Lung (tissue), 12 donors: Measurements from ENCODE around the gene GTF2IRD1. TPM values are rescaled to one million over a fixed set of nuclear protein-coding genes. Genes with fewer than 3 reads are reported as not detected.
A peak's percentile ranks its signal among the peaks of the same experiment; 100 is the strongest.

Experiments
- ATAC-seq: fragments of 200-7000 bp; cut with Tn5 transposase; one replicate; pipeline ENCODE4 v1.9.1; 2020; ENCODE audit warnings: moderate number of reproducible peaks; ENCODE audit not compliant: insufficient read depth, low FRiP score
- DNase-seq, 3 donors: peaks; one replicate each; pipeline ENCODE4 v3.0.0-alpha.2; 2013 to 2017
- H3K27ac ChIP-seq, 2 donors: one replicate each; pipeline ENCODE4 v1.5.1; 2013; ENCODE audit warnings: mild to moderate bottlenecking in 2 of 2, moderate library complexity in 2 of 2, control low read depth in 1 of 2, inconsistent platforms in 1 of 2, low read depth in 1 of 2, low read length in 1 of 2
- H3K27me3 ChIP-seq, 3 donors: one replicate each; pipeline ENCODE4 v1.5.1; 2013; ENCODE audit warnings: low read length in 2 of 3; ENCODE audit not compliant: control insufficient read depth in 3 of 3, insufficient read depth in 3 of 3
- H3K36me3 ChIP-seq, 4 donors: one replicate each; pipeline ENCODE4 v1.5.1; 2013; ENCODE audit warnings: low read length in 4 of 4, mild to moderate bottlenecking in 1 of 4, moderate library complexity in 1 of 4; ENCODE audit not compliant: control insufficient read depth in 4 of 4, insufficient read depth in 4 of 4
- H3K4me1 ChIP-seq, 5 donors: one replicate each; pipeline ENCODE4 v1.5.1; 2013; ENCODE audit warnings: low read length in 5 of 5, mild to moderate bottlenecking in 2 of 5, moderate library complexity in 1 of 5; ENCODE audit not compliant: control insufficient read depth in 5 of 5, insufficient read depth in 5 of 5
- H3K4me3 ChIP-seq: one replicate; pipeline ENCODE4 v1.5.1; 2013; ENCODE audit warnings: mild to moderate bottlenecking, control low read depth, moderate library complexity
- H3K9ac ChIP-seq, 2 donors: one replicate each; pipeline ENCODE4 v1.5.1; 2013; ENCODE audit warnings: low read length in 2 of 2, control low read depth in 1 of 2; ENCODE audit not compliant: insufficient read depth in 1 of 2
- H3K9me3 ChIP-seq, 4 donors: one replicate each; pipeline ENCODE4 v1.5.1; 2013; ENCODE audit warnings: low read length in 3 of 4, mild to moderate bottlenecking in 1 of 4, moderate library complexity in 1 of 4; ENCODE audit not compliant: control insufficient read depth in 4 of 4, insufficient read depth in 3 of 4
- WGBS, 2 donors: extraction: QIAGEN DNeasy Blood & Tissue Kit; methylation state at CpG; one replicate each; pipeline ENCODE4 v1.1.7; 2013; 5-methylcytosine and 5-hydroxymethylcytosine counted together
- polyA plus RNA-seq, 2 donors: library from polyadenylated mRNA; stranded (reverse); fragments of 200-250 nt; gene quantifications; one replicate each; pipeline ENCODE4 v1.2.1, GENCODE V29; 2013
- total RNA-seq, 2 donors: library from RNA; depleted of rRNA in 1 of 2; stranded (reverse); fragments of >200 nt in 1 of 2; gene quantifications; one replicate each; pipeline ENCODE4 v1.2.1, GENCODE V29; 2014 to 2021
- TF ChIP-seq, protein P1 (sequence below): IDR thresholded peaks from 2 replicates; pipeline ENCODE4 v1.5.1; 2012; ENCODE audit warnings: mild to moderate bottlenecking; ENCODE audit errors: control extremely low read depth, extremely low read depth
- donor health status: control.
- donor health status: control.
- donor health status: Bipolar disorder and iron deficiency.
- donor health status: healthy.
- donor health status: DM: yes; HTN: yes; CAD: no.

Gene GTF2IRD1
- total and polyA plus RNA-seq, 4 donors: 9.3 to 24.1 (median 17.2) TPM

- no peak overlapping the region for H3K9ac ChIP-seq
- peak overlapping the region in 1 of 2 donors; percentile 27 for H3K27ac ChIP-seq
- WGBS, 2 donors: 79 to 88% methylated on average over 8 of the region's 8 CpGs
- no peak overlapping the region for H3K4me3 ChIP-seq
- ATAC-seq (no peak), DNase-seq (no peak)
- peaks cover 0 to 2% (median 0%) of the 10 kb centered on the region in 4 donors for H3K9me3 ChIP-seq
- no peaks in the 10 kb centered on the region for H3K36me3 ChIP-seq
- peaks cover 0 to 16% (median 3%) of the 10 kb centered on the region in 5 donors for H3K4me1 ChIP-seq
- H3K27me3 ChIP-seq: no peaks in the 10 kb centered on the region
- TF ChIP-seq, protein P1, sequence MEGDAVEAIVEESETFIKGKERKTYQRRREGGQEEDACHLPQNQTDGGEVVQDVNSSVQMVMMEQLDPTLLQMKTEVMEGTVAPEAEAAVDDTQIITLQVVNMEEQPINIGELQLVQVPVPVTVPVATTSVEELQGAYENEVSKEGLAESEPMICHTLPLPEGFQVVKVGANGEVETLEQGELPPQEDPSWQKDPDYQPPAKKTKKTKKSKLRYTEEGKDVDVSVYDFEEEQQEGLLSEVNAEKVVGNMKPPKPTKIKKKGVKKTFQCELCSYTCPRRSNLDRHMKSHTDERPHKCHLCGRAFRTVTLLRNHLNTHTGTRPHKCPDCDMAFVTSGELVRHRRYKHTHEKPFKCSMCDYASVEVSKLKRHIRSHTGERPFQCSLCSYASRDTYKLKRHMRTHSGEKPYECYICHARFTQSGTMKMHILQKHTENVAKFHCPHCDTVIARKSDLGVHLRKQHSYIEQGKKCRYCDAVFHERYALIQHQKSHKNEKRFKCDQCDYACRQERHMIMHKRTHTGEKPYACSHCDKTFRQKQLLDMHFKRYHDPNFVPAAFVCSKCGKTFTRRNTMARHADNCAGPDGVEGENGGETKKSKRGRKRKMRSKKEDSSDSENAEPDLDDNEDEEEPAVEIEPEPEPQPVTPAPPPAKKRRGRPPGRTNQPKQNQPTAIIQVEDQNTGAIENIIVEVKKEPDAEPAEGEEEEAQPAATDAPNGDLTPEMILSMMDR: no peak
Observed at GRCh38 chr7:74498996-74499834, 45.5 kb downstream of the GTF2IRD1 start.

- Histone ChIP-seq H3K36me3 (no peaks in the 10 kb centered on the region), H3K4me3 (no peak overlapping the region), H3K9ac (no peak overlapping the region), H3K27me3 (no peaks in the 10 kb centered on the region), H3K4me1 (peaks cover 0 to 16% (median 7%) of the 10 kb centered on the region in 5 donors), H3K9me3 (peaks cover 0 to 2% (median 0%) of the 10 kb centered on the region in 4 donors), H3K27ac (peak overlapping the region in 1 of 2 donors; percentile 27)
- TF ChIP-seq, protein P1: no peak
- 91% methylated on average over 9 of the region's 9 CpGs for WGBS, 2 donors
- ATAC-seq (no peak), DNase-seq (no peak)
Observed at GRCh38 chr7:74499835-74500388, 46.2 kb downstream of the GTF2IRD1 start.

DNA sequence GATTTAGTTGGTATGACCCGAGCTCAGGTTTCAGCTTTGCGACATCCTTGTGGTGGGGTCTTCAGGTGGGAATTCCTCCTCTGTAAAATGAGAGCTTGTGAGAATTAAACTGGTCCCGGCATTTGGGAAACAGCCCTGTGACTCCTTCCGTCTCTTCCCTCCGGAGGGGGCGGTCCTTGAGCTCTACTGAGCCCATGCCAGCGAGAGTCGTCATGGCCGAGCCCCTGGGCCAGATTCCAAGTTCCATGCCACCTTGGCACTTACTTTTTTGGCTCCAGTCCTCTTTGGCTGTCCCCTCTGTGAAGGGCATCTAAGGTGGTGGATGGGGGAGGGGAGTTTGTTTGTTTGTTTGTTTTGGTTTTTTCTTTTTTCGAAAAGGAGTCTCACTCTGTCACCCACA, 47.6 kb downstream of the GTF2IRD1 start:
- no peaks in the 10 kb centered on the region for H3K36me3 ChIP-seq
- ATAC-seq (no peak), DNase-seq (no peak)
- peaks cover 0 to 2% (median 0%) of the 10 kb centered on the region in 4 donors for H3K9me3 ChIP-seq
- H3K4me1 ChIP-seq: peaks cover 0 to 21% (median 11%) of the 10 kb centered on the region in 5 donors
- H3K27ac ChIP-seq: peak overlapping the region in 1 of 2 donors; percentile 94
- WGBS, 2 donors: 61 to 80% methylated on average over 10 of the region's 10 CpGs
- TF ChIP-seq, protein P1: no peak
- no peak overlapping the region for H3K4me3 ChIP-seq
- no peaks in the 10 kb centered on the region for H3K27me3 ChIP-seq
- H3K9ac ChIP-seq: no peak overlapping the region
